NCI-H2081 (cell line): Measurements from ENCODE around the gene RNASE9.
"Not testable (repeated sequence)": the region's sequence is repeated elsewhere in the genome, so short reads cannot be mapped to it uniquely, and the experiment has no call there.

ENCODE experiments used
- DNase-seq, 2 experiments: peaks; one replicate each; lab custom pipeline; 2025; lab: John Stamatoyannopoulos, UW

The RNASE9 gene

DNA sequence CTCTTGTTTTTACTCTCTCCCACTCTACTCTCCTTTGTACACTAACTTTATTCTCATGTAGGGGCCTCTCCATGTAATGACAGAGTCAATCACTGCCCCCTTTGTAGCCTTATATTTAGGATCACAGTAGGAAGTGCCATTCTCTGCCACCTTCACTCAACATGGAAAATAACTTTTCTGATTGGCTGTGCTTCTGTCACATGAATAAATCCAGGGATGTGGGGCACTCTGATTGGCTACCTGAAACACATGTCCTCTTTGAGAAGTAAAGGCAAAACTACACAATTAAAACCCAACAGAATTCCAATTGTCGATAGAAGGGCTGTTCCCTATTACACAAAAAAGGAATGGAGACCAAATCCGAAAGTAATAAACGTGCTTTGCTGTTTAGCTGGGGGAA is at the start of gene RNASE9:
RNASE9 (minus strand) TSS at position 87 of the 400 bp plus-strand sequence.
- DNase-seq: no peak

DNA sequence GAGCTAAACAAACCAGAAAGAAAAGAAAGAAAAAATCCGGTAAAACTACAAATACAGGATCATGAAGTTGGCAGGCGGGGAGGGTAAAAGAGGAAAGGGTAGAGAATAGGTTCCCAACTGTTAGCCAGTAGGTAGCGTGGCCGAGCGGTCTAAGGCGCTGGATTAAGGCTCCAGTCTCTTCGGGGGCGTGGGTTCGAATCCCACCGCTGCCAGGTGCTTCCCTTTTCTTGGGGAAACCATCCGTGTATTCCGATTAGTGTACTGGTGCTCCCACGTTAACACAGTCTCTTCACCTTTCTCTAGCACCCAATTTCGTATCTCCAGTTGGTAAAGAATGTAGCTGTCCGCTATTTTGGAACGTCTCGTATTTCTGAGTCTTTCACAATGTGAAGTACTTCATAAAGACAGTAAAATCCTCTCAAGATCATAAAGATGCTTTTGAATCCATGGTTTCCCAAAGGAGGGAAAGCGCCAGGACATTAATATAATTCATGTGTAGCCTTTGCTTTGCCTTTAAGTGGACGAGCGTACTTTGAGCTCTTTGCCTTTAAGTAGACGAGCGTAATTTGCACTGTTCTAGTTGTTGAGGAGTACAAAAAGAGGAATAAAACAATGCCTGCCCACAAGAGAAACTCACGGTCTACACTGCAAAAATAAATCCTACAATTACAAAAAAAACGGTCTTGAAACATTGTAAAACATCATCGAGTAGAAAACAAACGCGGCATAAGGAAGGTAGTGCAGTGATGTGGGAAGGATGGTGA is 49.3 kb upstream of the RNASE9 start:
- DNase-seq: peak; percentile 65 to 77

DNA sequence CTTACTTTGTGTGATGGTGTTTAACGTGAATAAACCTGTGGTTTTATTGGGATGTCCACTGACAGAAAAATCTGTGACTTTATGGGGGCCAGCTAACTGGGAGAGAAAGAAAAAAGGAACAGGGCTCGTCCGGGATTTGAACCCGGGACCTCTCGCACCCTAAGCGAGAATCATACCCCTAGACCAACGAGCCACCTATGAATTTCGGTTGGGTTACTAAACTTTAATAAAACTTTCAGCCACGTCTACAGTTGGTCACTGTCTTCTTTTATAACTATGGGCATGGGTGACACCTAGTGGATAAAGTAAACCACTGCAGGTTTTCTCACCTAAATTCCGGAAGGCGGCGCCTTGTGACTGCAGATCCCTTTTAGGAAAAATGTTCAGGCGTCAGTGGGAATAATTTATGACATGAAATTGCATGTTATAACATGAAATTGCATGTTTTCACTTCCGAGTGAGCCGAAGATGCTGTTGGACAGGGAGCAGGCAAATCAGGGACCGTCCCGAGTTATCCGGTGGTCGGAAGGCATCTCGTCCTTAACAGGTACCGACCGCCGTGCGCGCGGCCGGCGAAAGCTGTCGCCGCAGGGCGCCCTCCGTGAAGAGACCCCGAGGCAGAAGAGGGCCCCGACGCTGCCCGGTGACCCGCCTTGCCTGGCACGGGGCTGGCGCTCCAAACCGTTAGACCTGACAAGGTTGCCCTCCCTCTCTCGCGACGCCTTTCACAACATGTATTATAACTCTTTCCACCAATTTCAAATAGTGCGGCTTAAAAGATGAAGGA is 48.6 kb upstream of the RNASE9 start:
- DNase-seq: peak; percentile 78 to 82

DNA sequence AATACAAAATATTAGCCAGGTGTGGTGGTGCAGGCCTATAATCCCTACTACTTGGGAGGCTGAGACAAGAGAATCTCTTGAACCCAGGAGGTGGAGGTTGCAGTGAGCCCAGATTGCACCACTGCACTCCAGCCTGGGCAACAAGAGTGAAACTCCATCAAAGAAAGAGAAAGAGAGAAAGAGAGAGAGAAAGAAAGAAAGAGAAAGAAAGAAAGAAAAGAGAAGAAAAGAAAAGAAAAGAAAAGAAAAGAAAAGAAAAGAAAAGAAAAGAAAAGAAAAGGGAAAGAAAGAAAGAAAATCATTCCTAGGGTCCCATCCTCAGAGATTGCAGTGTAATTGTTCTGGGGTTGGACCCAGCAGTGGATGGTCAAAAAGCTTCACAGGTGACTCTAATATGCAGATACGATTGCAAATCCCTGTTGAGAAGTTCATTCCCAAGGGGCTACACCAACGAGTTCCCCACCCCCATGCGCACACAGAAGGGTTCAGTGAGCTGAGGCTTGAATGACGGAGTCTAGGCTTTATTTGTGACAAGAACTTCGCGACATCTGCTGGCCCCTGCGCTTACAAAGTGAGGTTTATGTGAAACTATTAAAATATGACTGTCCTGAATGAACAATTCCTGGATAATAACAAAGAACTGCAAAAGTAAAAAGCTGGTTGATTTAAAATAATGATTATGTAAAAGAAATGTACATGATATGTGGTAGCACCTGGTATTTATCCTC is 47.7 kb upstream of the RNASE9 start:
- DNase-seq: no peak

DNA sequence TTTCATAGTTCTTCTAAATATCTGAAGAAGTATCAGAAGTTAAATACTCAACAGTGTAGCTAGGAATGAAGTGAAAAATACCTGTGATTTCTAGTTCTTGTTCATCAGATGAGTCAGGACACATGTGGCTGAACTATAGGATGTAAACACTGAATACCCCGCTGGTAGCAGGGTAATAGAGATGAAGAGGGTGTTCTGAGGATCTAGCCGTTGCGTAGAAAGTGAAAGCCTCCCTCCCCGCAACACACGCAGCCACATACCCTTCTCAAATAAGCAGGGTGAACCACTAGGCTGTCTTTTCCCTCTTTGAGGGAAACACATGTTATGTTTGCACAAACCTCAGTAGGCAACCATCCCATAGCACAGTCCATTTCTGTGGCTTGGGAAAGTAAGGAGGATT is 46.8 kb upstream of the RNASE9 start:
- no peak for DNase-seq

DNA sequence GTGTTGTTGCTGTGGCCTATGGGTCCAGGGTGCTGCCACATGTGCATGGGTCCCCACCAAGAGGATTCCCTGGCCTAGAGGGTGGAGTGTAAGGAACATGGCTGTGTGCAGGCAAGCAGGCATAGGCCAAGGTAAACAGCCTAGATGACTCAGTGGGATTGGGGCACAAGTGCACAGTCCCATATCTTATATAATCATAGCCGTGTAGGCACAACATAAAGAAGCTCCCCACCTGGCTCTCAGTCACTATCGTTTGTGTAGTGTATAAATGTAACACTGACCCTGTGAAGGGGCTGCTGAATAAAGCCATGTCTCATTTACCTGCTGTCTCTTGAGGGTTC is 46.0 kb upstream of the RNASE9 start:
- DNase-seq: no peak

DNA sequence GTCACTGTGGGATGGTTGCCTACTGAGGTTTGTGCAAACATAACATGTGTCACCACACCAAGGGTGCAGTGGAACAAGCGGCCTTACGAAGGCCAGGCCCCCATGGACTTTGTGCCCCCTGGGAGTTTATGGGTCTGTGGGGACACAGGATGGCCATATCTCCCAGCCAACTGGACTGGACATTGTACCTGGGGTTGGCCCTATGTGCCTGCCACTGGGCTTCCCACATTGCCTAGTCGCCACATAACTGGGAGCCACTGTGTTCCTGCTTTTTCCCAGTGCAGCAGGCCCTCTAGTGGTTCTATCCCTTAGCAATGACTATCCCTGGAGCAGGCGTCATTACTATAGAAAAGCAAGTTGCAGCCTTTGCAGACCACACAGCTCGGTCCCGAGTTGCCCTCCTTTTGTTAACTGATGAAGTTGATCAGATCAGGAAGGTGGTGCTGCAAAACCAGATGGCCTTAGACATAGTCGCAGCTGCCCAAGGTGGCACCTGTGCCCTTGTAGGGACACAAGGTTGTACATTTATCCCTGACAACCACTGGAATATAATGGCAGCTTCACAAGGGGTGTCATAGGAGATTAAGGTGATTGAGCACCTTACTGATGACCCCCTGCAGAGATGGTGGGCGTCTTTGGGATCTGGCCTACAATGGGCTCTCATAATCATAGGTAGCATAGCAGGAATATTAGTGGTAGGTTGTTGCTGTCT is 45.5 kb upstream of the RNASE9 start:
- peak in 1 of 2 experiments; percentile 9 for DNase-seq

DNA sequence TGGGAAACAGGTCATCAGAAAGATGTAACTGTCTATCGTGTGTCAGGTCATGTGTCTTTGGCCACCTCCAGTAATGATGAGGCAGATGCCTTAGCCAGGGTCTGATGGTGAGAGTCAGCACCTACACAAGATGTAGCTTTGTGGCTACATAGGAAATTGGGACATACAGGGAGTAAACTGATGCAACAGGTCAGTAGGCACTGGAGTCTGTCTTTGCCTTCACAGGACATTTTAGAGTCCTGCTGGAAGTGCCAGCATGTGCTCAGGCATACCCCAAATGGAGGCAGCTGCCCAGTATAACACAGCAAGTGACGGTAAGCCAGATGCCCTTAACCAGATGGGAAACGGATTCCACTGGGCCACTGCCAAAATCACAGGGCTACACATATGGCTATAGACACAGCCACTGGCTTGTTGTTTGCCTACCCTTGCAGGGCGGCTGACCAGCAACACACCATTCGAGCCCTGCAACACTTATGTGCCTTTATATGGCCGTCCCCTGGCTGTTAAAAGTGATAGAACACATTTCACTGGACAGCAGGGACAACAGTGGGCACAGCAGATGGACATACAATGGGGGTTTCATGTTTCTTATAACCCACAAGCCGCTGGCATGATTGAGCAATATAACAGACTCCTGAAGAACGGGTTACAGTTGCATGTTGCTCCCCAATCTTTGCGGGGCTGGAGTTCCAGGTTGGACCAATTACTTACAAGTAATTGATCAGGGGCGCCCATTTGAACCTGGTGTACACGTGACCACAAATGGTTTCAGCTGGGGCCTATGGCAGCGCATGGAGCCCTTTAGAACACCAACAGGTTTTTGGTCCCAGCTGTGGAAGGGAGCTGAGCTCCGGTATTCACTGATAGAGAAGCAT is 43.2 kb upstream of the RNASE9 start:
- no peak for DNase-seq

DNA sequence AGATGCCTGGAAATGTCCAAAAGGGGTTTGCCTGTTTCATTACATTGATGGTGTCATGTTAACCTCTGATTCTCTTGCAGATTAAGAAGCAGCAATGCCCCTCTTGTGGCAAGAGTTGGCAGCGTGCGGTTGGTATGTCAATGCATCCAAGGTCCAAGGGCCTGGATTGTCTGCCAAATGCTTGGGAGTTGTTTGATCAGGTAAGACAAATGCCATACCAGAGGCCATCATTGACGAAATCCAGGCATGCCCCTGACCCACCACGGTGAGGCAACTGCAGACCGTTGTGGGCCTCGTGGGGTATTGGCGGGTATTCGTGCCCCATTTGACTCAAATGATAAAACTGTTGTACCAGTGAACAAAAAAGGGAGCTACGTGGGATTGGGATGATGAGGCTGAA is 41.7 kb upstream of the RNASE9 start:
- DNase-seq: no peak

DNA sequence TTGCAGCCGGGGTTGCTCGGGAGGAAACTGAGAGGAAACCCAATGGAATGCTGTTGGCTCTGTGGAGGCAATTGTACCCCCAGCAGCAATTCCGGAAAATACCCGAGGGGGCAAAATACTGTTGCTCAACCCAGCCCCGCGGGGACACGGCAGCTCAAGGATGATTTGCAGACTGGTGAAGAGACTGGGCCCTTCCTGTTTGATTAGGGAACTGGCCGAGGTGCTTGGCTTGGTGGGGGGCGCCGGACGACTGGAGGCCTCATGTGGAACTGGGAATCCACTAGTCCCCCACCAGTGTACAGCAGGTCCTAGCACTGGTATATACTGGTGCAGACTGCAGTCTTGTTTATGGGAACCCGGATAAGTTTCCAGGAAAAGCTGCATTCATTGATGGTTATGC is 40.7 kb upstream of the RNASE9 start:
- DNase-seq: no peak

DNA sequence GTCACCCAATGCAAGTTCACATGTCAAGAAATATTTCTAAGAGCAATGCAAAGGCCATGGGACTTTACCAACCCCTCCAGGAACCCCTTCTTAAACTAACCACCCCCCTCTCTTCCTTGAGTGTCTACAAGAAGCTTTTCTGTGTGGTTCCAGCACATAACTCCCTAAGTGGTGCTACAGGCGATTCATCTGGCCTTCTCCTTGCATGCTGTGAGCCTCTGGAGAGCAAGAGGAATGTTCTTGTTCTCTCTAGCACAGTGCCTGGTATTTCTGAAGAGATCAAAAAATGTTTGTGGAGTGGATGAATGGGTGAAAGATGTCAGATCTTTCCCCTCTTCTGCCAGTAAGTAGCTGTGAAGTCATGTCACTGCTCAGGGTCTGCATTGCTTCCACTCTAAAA is 36.3 kb upstream of the RNASE9 start:
- no peak for DNase-seq

DNA sequence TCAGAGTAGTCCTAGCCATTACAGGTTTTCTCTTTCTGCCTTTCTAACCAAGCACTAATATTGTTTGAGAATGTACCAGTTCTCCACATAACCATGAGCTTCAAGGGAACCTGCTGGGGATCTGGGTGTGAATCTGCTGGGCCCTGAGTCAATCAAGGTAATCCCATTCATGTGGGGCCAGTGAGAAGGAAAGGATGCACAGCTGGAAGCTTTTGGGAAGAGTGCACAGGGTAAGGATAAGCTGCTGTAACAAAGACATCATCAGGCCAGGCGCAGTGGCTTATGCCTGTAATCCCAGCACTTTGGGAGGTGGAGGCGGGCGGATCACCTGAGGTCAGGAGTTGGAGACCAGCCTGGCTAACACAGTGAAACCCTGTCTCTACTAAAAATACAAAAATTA is 34.9 kb upstream of the RNASE9 start:
- not testable (repeated sequence) for DNase-seq

DNA sequence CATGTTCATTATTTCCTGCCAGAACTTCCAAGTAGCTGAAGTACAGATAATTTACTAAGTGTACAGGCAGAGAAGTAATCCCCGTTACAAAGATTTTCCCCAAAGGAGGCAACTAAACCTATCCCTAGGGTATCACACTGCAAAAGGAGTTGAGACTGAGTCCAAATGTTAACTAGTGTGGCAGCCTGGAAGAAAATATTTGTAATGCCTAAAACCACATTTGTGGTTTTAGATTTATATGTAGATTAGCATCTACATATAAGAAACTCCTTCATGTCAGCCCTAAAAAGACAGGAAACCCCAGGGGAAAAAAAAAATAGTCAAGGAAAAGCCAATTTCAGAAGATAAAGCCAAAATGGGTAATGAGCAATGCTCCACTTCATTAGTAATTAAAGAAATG is 31.7 kb upstream of the RNASE9 start:
- no peak for DNase-seq

DNA sequence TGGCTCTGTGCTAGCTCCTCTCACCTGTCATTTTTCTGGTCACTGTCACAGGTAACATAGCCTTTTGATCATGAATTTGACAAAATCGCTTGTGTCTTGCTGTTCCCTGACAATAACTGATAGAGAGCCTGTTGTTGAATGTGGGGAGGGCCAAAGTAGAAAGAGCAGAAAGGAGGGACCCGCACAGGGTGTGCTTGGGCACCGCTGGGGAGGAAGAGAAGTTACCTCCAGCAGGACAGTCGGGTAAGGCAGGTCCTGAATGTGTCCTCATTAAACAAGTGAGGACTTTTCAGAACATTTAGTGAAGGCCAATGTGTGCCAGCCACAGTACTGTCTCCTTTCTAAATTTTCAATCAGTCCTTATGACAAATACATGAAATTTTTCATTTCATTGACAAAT is 30.4 kb upstream of the RNASE9 start, which contains the start of gene RNASE12:
RNASE12 (minus strand) TSS at position 142 of the 400 bp plus-strand sequence. CDS start 653 bp downstream, outside the sequence.
- no peak for DNase-seq

DNA sequence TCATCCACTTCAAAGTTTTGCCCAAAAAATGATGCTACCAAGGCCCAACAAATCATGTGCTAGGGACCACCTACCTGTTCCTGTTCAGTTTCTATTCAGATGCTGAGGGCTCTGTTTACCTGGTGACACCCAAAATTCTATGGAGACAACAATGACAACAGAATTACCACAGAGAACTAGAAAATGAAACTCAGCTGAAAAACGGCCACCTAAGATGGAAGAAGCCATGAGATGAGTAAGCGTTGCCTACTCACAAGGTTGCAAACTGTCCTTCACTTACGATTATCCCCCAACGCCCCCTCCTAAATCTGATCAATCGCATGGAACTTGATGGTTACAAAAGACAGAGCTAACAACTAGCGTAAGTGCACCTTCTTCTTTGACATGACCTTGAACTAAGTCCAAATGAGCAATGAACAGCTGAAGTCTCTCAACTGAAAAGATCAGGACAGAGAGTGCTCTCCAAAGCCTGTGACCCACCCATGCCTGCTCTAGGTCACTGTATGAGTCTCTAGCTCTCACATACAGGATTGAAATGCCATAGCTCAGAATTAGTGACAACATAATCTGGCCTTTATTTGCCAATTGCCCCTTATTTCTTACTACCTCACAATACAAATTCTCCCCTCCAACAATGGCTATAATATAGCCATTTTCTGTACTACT is 26.8 kb upstream of the RNASE9 start, which contains the start of gene RNASE11:
RNASE11 (minus strand) TSS at position 513 of the 666 bp plus-strand sequence.
- no peak for DNase-seq

DNA sequence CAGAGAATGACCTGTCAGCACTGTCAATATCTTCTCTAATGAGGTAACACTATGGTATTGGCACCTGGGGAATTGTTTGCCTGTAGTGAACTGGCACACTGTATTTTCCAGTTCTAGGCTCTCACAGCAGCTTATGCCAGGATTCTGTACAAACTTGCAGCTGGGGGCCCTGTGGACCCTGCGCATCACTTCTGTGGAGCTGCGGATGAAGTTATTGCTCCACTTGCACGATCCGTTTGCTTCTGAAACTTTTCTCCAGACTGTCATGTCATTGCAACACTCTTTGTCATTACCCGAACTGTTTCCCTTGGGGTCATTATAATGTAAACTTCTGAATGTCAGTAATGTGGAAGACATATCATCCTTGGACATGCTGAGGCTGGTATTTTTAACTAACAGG is 23.1 kb upstream of the RNASE9 start:
- no peak for DNase-seq

DNA sequence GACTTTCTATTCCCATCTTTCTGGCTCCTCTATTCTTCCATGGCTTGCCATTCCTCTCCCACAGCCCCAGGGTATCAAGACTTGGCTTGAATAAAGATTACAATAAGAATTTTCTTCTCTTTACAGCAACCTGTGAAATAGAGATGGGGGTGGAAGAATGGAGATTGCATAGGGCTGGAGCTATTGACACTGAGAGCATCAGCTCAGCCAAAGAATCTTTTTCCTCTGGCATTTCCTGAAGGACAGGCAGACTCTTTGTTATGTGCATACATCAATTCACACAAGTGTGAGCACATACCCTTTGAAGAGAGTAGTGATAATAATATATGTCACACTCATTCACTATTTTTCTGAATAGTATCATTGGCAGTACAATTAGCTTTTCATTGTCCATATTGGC is 22.3 kb upstream of the RNASE9 start:
- no peak for DNase-seq

DNA sequence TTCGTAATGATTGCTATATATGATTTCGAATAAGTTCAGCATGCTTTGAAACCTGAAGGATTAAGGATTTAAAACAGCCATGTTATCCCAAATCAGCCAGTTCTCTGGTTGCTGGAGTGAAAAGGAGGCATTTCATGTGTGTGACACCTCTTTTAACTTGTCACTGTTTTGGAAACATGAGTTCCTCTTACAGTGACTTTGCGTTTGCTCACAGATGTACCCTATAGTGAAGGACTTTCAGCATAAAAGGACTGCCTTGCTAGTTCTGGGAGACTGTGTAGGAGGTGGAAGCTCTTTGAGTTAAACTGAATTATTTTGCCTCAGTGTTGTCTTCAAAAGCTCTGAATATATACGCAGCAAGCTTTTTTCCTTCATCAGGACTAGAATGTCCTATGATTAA is 19.4 kb upstream of the RNASE9 start:
- DNase-seq: no peak

DNA sequence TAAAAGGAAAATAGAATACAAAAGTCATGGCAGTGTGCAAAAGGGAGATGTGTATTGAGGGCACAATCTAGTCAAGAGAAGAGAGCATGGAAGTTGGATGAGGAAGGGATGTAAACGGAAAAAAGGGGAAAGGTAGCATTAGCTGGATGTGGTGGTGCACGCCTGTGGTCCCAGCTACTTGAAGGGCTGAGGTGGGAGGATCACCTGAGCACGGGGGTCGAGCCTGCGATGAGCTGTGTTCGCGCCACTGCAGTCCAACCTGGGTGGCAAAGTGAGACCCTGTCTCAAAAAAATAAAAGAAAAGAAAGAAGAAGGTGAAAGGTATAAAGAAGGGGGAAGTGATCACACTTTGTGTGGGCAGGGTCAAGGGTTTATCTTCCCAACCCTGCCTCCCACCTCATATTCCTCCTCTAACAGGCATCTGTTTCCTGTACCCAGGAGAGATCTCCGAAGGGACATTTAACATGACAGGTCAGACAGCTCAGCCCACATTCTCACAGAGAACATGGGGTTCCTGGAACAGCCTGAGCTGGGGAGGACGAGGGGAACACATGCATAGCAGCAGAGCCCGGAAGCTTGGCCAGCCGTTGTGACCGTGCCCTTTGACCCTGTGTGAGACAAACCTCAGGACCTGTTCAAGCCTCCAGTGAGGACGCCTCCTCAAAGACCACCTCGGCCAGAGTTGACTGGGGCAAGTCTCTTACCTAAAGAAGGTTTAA is 18.1 kb upstream of the RNASE9 start:
- no peak for DNase-seq

DNA sequence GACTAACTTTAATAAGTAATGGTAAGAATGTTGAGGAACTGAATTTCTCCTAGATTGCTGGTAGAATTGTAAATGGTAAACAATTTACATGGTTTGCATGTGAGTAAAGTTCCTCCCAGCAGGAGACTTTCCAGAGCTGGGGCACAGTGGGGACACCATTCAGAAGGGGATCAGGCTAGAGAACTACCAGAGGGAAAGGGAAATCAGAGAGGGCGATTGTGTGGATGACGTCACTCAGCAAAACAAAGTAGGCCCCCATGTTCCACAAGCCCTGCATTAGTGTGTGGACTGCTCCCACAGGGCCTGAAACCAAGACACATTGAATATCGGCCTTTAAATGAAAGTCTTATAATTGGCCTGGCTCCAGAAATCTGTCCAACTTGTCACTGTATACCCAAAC is 17.5 kb upstream of the RNASE9 start:
- no peak for DNase-seq
